ENCODE measurements around the gene DESI1. TPM values are rescaled to one million over a fixed set of nuclear protein-coding genes. Genes with fewer than 3 reads are reported as not detected.
"Not testable (repeated sequence)": the region's sequence is repeated elsewhere in the genome, so short reads cannot be mapped to it uniquely, and the experiment has no call there.

DESI1 gene
- total RNA-seq, 3 donors from 2014 or later (not counting 1 experiment from before 2014, with no cell fraction given), result 15.0 to 22.2 (median 20.6) TPM

DNA sequence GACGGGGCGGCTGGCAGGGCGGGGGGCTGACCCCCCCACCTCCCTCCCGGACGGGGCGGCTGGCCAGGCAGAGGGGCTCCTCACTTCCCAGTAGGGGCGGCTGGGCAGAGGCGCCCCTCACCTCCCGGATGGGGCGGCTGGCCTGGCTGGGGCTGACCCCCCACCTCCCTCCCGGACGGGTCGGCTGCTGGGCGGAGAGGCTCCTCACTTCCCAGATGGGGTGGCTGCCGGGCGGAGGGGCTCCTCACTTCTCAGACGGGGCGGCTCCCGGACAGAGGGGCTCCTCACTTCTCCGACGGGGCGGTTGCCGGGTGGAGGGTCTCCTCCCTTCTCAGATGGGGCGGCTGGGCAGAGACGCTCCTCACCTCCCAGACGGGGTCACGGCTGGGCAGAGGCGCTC, 10.3 kb upstream of the DESI1 start:
- H3K9me3 Mint-ChIP-seq; H3K27ac ChIP-seq (ENCODE audit: low read length); H3K4me1 ChIP-seq (ENCODE audit: control insufficient read depth, insufficient read depth, low read length); ATAC-seq; H3K27me3 ChIP-seq (ENCODE audit: control insufficient read depth, insufficient read depth, low read length); H3K27me3 Mint-ChIP-seq (ENCODE audit: low read depth in 2 of 2); H3K9me3 ChIP-seq (ENCODE audit: control insufficient read depth, insufficient read depth, low read length); intact Hi-C loops (cut with micrococcal nuclease); H3K4me3 ChIP-seq (ENCODE audit: low read length); H3K27ac Mint-ChIP-seq; H3K4me3 Mint-ChIP-seq; DNase-seq: not testable (repeated sequence)
- peaks cover 15% of the 10 kb centered on the region for H3K36me3 Mint-ChIP-seq
- H3K36me3 ChIP-seq (ENCODE audit: control insufficient read depth, insufficient read depth, low read length), result peaks cover 40% of the 10 kb centered on the region
- peaks cover 19 to 24% of the 10 kb centered on the region in 2 donors for H3K4me1 Mint-ChIP-seq
- WGBS (ENCODE audit: insufficient coverage), result 98% methylated on average over 19 of the region's 28 CpGs

DNA sequence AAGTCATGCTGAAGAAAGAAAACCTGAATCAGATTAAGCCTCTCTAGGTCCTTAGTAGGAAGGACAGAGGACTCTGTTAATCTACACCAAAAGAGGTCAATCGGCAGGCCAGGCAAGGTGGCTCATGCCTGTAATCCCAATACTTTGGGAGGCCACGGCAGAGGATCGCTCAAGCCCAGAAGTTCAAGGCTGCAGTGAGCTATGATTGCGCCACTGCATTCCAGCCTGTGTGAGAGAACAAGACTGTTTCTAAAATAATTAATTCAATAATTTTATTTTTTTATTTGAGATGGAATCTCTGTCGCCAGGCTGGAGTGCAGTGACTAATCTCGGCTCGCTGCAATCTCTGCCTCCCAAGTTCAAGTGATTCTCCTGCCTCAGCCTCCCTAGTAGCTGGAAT, 4.7 kb upstream of the DESI1 start:
- intact Hi-C loops (cut with micrococcal nuclease), result no loop called here
- TF ChIP-seq, protein P1, sequence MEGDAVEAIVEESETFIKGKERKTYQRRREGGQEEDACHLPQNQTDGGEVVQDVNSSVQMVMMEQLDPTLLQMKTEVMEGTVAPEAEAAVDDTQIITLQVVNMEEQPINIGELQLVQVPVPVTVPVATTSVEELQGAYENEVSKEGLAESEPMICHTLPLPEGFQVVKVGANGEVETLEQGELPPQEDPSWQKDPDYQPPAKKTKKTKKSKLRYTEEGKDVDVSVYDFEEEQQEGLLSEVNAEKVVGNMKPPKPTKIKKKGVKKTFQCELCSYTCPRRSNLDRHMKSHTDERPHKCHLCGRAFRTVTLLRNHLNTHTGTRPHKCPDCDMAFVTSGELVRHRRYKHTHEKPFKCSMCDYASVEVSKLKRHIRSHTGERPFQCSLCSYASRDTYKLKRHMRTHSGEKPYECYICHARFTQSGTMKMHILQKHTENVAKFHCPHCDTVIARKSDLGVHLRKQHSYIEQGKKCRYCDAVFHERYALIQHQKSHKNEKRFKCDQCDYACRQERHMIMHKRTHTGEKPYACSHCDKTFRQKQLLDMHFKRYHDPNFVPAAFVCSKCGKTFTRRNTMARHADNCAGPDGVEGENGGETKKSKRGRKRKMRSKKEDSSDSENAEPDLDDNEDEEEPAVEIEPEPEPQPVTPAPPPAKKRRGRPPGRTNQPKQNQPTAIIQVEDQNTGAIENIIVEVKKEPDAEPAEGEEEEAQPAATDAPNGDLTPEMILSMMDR (IDR thresholded peaks at IDR 0.05), result no peak

DNA sequence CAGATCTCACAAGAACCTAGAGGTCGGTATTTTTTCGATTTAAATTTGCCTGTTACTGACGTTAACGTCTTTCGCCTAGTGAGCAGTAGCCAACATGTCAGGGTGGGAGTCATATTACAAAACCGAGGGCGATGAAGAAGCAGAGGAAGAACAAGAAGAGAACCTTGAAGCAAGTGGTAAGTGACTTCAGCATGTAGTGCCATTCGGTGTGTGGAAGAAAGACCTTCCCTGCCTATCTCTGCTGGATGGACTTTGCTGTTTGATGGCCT, 1.0 kb upstream of the DESI1 start:
- intact Hi-C loops (cut with micrococcal nuclease), result loop anchor here (1.0 kb wide), 3 partner anchors 33 to 78 kb away; partner anchors contain the start of genes PMM1 and POLR3H
- H3K4me3 Mint-ChIP-seq, result peak overlapping the region; percentile 100
- TF ChIP-seq, protein P1 (IDR thresholded peaks at IDR 0.05), result no peak
- H3K27me3 ChIP-seq (ENCODE audit: control insufficient read depth, insufficient read depth, low read length), result no peaks in the 10 kb centered on the region
- peaks cover 28% of the 10 kb centered on the region for H3K36me3 ChIP-seq (ENCODE audit: control insufficient read depth, insufficient read depth, low read length)
- no peaks in the 10 kb centered on the region for H3K9me3 ChIP-seq (ENCODE audit: control insufficient read depth, insufficient read depth, low read length)
- 9% methylated on average over 8 of the region's 8 CpGs for WGBS (ENCODE audit: insufficient coverage)
- peaks cover 21 to 23% of the 10 kb centered on the region in 2 donors for H3K4me1 Mint-ChIP-seq
- DNase-seq (no peak), ATAC-seq (no peak)
- peak overlapping the region; percentile 97 to 100 for H3K27ac Mint-ChIP-seq
- no peaks in the 10 kb centered on the region for H3K36me3 Mint-ChIP-seq
- H3K4me3 ChIP-seq (ENCODE audit: low read length), result peak overlapping the region; percentile 89
- H3K9me3 Mint-ChIP-seq, result no peaks in the 10 kb centered on the region
- H3K27me3 Mint-ChIP-seq (ENCODE audit: low read depth in 2 of 2), result no peaks in the 10 kb centered on the region
- H3K4me1 ChIP-seq (ENCODE audit: control insufficient read depth, insufficient read depth, low read length), result peaks cover 13% of the 10 kb centered on the region
- peak overlapping the region; percentile 96 for H3K27ac ChIP-seq (ENCODE audit: low read length)

More for the DNA sequence above, 4.7 kb upstream of the DESI1 start:
- H3K36me3 Mint-ChIP-seq, result peaks cover 15% of the 10 kb centered on the region
- Histone ChIP-seq H3K36me3 (ENCODE audit: control insufficient read depth, insufficient read depth, low read length) (peaks cover 57% of the 10 kb centered on the region), H3K27ac (ENCODE audit: low read length) (no peak overlapping the region), H3K4me3 (ENCODE audit: low read length) (no peak overlapping the region), H3K9me3 (ENCODE audit: control insufficient read depth, insufficient read depth, low read length) (no peaks in the 10 kb centered on the region), H3K27me3 (ENCODE audit: control insufficient read depth, insufficient read depth, low read length) (no peaks in the 10 kb centered on the region), H3K4me1 (ENCODE audit: control insufficient read depth, insufficient read depth, low read length) (peaks cover 6% of the 10 kb centered on the region)
- H3K4me1 Mint-ChIP-seq, result peaks cover 24 to 31% of the 10 kb centered on the region in 2 donors
- WGBS (ENCODE audit: insufficient coverage), result 98% methylated on average over 7 of the region's 7 CpGs
- ATAC-seq (no peak), DNase-seq (no peak)
- H3K27me3 Mint-ChIP-seq (ENCODE audit: low read depth in 2 of 2), result no peaks in the 10 kb centered on the region
- no peaks in the 10 kb centered on the region for H3K9me3 Mint-ChIP-seq
- no peak overlapping the region for H3K27ac Mint-ChIP-seq
- H3K4me3 Mint-ChIP-seq, result no peak overlapping the region

DNA sequence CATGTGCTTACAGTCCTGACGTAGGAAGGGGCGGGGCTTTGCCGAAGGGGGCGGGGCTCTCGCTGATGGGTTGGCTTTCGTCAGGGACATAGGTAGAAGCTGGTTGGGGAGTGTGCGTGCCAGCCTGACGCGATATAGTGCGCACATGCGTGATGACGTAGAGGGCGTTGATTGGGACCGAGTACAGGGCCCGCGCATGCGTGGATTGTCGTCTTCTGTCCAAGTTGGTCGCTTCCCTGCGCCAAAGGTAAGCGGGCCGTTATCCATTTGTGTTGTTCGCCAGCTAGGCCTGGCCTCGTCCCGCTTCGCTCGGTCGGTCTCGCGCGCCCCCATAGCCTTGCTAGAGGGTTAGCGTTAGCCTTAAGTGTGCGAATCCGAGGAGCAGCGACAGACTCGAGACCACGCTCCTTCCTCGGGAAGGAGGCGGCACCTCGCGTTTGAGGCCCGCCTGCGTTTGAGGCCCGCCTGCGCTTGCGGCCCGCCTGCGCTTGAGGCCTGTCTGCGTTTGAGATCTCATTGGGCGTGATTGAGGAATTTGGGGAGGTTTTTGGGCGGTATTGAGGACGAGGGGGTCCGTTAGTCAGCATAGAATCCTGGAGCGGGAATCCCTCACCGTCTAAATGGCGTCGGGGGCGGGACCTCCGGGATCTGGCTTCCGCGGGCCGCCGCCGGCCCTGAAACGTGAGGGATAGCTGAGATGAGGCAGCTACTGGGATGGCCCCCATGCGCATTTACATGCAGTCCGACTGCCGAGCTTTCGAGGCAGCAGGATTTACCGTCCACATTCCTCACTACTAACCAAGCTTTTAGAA, 462 bp upstream of the DESI1 start, which contains the start of gene XRCC6:
TSS of gene XRCC6 (plus strand) at position 197 of the 812 bp plus-strand sequence. CDS start 710 bp downstream, outside the sequence.
- TF ChIP-seq, protein P1 (IDR thresholded peaks at IDR 0.05), result no peak
- H3K27ac Mint-ChIP-seq, result peak within 1 kb of the TSS; percentile 97 to 100
- Histone ChIP-seq H3K36me3 (ENCODE audit: control insufficient read depth, insufficient read depth, low read length) (peaks cover 28% of the 10 kb centered on the region), H3K4me1 (ENCODE audit: control insufficient read depth, insufficient read depth, low read length) (peaks cover 13% of the 10 kb centered on the region), H3K27ac (ENCODE audit: low read length) (peak within 1 kb of the TSS; percentile 96), H3K9me3 (ENCODE audit: control insufficient read depth, insufficient read depth, low read length) (no peaks in the 10 kb centered on the region), H3K27me3 (ENCODE audit: control insufficient read depth, insufficient read depth, low read length) (no peaks in the 10 kb centered on the region), H3K4me3 (ENCODE audit: low read length) (peak within 1 kb of the TSS; percentile 89)
- ATAC-seq (peak; percentile 92 to 99 (median 92)), DNase-seq (peak; percentile 99 to 100)
- H3K4me3 Mint-ChIP-seq, result peak within 1 kb of the TSS; percentile 100
- H3K9me3 Mint-ChIP-seq, result no peaks in the 10 kb centered on the region
- under 1% methylated on average over 70 of the region's 70 CpGs for WGBS (ENCODE audit: insufficient coverage)
- H3K4me1 Mint-ChIP-seq, result peaks cover 21 to 26% of the 10 kb centered on the region in 2 donors
- intact Hi-C loops (cut with micrococcal nuclease), result loop anchor here (1.0 kb wide), 3 partner anchors 32 to 77 kb away; partner anchors contain the start of genes PMM1 and POLR3H
- H3K27me3 Mint-ChIP-seq (ENCODE audit: low read depth in 2 of 2), result no peaks in the 10 kb centered on the region
- H3K36me3 Mint-ChIP-seq, result no peaks in the 10 kb centered on the region

All from natural killer cell (primary cell).